OCI-LY3 (cell line): Measurements from ENCODE around the gene DDA1.
A peak's percentile ranks its signal among the peaks of the same experiment; 100 is the strongest.

ENCODE experiments used
- CTCF ChIP-seq: fragments of 200-600, 300-600 bp; sonication (generic); IDR thresholded peaks from 2 replicates; pipeline ENCODE4 v1.5.1; 2014; ENCODE audit warnings: antibody characterized with exemption, low read length, low read depth
- EZH2phosphoT487 ChIP-seq: fragments of 200-600 bp; shearing (Covaris generic); IDR thresholded peaks from 2 replicates; pipeline ENCODE4 v1.6.1; 2018; ENCODE audit warnings: antibody characterized with exemption, mixed run types, low read depth

GRCh38 chr19:17305517-17306284 lies 3.7 kb upstream of the DDA1 start, which contains the start of gene MRPL34:
- TF ChIP-seq CTCF (peak; percentile 79), EZH2phosphoT487 (no peak)
